Stimulated activated CD8-positive, alpha-beta memory T cell treated with anti-CD3 and anti-CD28 coated beads, Interleukin-4, amount 100 ng/mL, for 24 hours (primary cell): ENCODE results near the gene RASGRP1.

Source experiments
- DNase-seq: peaks from one replicate; pipeline ENCODE4 v3.0.0-alpha.2; 2020; ENCODE audit warnings: low read depth

The RASGRP1 gene

DNA sequence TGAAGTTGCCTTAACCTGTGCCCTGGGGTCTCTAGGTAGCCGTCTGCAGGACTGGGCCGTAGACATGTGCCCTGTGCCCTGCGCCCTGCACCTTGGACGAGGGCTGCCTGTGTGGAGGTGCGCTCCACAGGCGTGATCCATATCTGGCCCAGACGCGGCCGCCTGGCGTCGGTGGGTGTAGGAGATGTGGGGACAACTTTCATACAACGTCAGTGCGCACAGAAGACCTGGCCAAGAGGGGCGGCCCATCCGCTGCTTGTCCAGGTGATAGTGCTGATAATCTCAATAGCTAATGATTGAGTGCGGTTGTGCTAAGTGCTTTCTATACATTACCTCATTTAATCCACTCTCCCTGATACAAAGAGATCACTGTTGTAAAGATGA is 665 bp upstream of the RASGRP1 start:
- DNase-seq, result no peak

DNA sequence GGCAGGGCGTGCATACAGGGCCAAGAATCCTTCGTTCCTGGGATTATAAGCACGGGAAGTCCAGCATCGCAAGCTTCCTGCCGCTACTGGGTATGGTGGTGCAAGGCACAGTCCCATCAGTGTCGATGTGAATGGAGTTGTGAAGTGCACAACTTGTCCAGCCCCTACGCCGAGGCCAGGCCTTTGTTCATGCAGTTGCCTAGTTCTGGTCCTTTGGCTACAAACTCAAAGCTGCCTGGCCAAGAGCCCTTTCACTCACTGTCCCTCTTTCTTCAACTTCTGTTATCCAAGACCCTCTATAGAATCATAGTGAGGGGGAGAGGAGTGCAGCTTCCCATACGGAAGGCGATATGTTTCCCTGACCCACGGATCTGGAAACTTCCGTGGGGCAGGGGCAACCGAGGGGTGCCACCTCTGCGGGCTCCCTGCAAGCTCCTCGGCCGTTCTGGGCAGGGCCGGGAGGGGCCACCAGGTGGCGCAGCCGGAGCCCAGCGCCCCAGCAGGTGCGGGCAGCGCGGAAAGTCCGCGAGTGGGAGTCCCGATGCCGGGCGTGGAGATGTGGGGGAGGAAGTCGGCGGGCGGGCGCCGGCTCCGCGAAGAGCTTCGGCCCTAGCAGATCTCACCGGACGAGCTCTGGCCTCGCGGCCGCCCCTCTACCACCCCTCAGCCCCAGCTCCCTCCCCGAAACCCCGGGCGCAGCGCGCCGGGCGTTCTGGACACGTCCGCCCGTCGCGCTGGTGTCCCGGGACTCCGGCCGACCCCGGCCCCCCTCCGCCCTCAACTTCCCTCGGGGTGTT is 693 bp downstream of the RASGRP1 start:
- peak; percentile 82 for DNase-seq

DNA sequence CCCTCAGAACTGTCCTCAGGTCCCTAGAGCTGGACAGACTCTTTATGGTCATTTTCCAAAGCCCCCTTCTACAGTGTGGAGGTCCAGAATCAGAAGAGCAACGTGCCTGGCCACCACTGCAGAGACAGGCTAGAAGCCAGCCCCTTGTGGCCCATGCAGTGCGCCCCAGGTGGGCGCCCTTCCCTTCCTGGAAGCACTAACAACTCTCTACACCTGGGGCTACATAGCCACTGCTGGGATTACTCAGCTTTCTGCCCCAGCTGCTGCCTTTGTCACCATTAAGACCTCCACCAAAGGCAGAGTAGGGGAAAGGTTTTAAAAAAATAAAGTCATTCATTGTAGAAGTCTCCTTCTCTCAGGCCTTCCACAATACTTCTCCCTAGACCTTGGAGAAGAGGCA is 2.3 kb downstream of the RASGRP1 start:
- DNase-seq, result no peak

DNA sequence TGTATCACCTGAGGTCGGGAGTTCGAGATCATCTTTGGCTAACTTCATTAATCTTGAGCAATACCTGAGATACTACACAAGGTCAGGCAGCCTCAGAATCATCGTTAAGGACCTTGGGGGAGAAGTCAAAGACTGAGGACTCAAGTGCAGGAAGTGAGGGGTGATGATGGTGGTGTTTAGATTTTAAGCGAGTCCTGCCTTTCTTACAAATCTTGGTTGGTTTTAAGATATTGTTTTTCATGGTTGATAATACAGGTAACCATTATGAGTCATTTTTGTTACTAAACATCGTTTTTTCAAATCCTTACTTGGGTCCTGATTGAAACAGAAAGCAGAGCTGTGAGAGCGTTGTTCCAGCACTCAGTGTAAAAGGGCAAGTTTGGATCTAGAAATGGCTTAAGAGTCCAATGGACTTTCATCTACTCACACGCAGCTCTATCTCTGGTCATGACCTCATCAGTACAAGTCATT is 4.1 kb downstream of the RASGRP1 start:
- no peak for DNase-seq

DNA sequence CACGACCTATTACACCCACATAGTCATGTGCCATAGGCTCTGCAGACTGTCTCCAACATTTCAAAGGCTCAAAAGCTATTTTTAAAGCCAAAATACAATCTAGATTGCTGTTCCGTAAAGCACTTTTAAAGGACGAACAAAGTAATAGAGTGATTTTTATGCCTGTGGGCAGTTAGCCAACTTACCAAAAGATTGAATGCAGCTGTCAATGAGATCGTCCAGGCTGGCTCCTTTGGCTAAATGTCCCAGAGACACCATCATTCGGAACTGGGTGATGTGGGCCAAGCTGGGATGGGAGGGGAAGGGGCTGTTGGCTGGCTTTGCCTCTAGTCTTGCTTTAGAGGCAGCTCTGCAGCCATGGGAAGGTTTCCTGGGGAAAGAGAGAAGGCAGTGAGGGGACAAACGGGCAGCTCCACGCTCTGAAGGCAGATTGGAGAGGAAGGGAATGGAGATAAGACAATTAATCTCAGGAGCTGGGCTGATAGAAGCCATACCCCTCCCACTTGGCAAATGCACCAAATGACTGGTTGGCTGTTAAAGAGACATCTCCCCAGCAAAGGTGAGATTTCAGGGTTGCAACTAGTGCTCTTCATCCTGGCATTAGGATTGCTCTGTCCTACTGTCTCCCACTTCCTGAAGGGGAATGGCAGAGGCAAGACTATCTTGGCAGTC is 4.8 kb downstream of the RASGRP1 start:
- DNase-seq, result no peak

DNA sequence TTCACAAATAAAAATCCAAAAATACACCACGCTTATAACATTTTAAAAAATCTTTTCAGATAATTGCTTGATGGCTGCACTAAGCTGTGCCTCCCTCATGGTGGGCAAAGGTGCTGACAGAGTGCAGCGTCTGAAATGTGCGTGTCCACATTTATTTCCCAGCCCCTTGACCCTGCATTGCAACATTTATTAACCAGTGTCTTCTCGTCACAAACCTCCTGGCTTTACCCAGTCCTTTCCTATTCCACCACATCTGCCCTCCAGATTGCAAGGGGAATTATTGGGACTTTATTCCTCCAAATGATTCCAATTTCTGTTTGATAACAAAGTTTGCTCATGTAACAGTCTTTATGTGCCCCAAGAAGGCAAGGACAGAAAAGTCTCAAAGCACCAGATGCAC is 5.5 kb downstream of the RASGRP1 start:
- DNase-seq, result no peak

DNA sequence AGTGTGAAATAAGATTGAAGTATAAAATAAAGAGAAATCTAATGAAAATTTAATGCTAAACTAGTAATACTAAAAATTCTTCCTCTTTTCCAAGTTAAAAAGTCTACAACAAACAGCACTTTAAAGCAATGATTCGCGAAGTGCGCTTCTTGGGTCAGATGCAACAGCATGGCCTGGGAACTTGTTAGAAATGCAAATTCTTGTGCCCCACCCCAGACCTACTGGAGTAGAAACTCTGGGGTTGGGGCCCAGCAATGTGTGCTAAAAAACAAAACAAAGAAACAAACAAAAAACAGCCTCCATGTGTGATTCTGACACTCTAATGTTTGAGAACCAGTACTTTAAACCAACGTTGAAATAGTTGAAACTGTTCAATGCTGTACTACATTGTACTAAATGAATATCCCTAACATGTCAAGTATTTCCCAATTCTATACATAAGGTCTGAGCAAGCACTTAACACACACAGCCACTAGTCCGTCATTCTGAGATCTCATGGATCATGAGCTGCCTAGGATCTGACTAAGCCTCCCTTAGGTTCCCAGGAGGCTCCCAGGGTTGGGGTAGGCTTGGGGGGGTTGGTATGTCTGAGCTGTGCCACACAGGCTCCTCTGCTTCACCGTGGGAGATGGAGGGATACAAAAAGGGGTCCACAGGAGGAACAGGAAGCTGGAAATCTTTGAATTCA is 6.1 kb downstream of the RASGRP1 start:
- no peak for DNase-seq

DNA sequence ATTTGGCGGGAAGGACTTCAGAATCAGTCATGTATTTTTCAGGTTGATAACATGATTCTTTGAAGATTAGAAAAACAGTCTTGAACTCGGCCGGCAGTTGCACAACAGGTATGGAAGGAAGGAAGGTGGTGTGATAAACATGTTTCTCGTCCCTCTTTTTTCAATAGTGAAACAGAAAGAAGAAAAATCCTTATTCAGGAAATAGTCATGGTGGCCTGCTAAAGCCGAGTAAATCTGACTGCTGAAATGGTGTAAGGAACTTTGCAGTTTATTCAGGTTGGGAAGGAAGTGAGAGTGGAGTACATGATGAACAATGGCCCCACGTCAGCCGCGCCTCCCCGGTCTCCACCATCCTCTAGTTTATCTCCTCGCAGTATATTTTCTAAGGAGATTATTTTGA is 6.7 kb downstream of the RASGRP1 start:
- DNase-seq, result no peak

DNA sequence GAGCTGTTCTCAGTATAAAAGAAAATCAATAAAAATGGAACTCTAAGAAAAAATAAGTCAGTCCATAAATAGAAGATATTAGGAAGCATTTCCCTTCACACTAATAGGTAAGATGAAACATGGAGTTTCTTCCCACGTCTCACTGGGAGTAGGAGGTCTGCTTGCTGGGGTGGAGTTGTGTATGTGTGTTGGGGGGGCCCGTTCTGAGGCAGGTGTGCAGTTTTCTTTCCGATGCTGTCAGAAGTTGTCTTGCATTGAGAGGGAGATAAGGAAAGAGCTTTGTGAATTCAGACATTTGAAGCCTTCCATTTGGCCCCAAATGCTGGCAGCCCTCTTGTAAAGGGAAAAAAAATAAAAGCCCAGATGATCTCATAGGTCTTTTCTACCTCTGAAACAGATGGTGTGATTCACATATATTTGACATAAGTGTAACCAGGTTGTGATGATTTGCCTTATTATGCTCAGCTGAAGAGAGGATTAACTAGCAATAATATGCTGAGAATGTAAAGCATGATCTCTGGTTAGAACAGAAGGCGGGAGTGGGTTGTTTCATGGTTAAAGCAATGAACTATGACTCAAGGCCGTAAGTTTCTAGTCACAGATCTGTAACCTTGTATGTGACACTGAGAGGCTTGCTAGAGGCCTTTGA is 8.8 kb downstream of the RASGRP1 start:
- no peak for DNase-seq

DNA sequence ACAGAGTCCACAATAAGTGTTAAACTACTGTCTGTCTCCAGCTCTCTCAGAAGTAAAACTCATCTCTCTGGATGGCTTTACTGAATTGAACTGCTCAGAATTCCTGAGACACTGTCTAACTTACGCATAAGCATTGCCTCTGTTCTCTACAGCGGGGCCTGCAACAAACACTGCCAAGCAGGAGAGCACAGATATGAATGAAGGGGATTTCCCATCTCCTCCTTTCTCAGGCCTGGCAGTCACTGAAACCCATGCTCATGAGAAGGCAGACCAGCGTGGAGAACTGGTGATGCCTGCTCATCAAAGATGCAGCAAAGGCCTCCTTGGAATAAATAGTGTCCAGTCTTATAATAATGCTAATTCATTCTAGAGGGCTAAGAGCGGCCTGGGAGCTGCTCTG is 10.3 kb downstream of the RASGRP1 start:
- DNase-seq, result no peak

DNA sequence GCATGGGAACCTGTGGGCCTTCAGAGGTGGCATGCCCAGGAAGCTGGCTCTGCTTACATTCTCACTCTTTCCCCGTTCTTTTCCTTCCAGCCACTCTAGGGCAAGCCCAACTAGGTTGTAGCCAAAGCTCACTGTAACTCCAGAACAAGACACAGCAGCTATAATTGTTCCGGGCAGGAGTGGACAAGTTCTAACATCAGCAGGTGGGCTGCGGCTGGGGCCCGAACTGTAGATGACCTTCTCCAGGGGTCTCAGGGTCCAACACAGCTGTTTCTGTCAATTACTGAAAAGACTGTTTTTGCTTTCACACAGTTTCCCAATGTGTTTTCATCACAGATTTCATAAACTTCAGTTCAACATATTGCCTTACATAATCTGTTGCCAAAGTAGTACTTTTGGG is 11.5 kb downstream of the RASGRP1 start:
- no peak for DNase-seq

DNA sequence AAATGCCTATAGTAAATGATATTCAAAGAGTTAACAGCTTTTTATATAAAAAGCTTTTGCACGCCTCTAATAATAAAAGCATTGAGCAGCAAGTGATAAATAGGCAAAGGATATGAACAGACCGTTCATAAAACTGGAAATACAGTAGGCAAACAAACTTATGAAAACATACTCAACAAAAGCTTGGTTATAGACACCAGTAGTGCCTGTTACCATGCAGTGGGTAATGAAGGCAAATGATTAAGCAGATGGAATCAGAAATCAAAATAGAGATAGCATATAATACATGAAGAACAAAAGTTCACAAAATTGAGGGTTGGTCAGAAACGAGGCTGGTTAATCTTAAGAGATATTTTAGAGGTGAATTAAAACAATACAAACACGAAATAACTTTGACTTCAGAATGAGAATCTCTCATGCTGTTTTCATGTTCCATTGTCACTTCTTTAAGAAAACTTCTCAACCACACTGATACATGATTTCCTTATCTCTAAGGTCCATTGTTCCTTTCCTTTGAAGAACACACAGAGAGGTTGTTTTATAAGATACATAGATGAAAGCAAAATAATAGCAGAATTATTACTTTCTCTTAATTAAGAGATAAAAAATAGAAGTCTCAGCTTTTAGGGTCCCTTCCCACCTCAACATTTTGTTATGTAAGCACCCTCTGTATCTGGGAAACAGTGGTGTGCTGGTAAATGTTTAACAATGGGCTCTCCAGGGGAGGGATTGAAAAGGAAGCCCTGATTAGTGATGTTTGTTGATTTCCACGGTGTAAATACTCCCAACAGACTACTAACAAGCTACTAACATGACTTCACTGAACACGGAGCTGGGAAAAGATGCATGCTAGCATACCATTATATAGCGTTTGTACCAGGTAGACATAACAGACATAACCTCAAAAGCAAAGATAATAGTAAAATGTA is 12.6 kb downstream of the RASGRP1 start:
- DNase-seq, result no peak

DNA sequence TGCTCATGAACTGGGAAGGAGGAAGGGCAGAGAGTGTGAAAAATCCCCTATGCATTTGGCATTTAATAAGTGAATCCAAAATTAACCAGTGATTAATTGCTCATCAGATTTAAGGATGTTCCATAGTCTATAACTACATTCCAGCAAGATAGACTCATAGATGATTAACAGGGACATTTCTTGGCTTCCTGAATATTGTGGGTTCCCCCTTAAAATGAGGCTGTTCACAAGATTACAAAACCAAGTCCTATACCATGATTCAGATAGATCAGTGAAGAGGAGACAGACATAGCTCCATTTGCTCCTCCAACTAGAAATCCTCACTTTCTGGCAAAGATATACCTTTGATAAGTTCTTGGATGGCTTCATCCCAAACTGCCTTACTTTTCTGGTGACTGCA is 15.4 kb downstream of the RASGRP1 start:
- DNase-seq, result no peak

DNA sequence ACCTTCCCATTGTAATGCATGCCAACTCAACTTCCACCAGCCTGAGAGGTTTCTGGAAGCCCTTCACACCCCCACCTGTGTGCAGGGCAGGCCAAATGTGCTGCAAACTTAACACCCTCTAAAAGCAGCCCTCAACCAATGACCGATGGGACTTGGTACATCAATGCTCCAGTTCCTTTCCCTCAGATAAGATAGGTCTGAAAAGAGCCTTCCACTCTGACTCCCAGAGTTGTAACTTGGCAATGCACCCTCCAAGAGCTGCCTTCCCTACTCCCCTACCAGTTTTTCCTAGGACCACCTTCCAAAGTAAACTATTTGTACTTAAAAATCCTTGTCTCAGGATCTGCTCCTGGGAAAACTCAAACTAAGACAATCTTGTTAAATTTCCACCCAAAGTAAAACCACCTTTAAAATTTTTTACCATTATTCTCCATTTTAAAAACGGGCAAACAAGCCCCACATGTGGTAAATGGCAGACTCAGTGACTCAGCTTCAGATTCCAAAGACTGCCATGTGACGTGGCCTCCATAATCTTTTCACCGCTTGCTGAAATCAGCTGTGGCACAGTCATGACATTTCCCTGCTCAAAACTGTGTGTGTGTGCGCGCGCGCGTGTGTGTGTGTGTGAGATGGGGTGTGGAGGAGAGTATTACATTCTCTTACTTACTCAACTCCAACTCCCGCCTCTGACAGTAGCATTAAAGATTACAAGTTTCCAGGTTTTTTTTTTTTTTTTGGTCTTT is 17.2 kb downstream of the RASGRP1 start:
- no peak for DNase-seq

DNA sequence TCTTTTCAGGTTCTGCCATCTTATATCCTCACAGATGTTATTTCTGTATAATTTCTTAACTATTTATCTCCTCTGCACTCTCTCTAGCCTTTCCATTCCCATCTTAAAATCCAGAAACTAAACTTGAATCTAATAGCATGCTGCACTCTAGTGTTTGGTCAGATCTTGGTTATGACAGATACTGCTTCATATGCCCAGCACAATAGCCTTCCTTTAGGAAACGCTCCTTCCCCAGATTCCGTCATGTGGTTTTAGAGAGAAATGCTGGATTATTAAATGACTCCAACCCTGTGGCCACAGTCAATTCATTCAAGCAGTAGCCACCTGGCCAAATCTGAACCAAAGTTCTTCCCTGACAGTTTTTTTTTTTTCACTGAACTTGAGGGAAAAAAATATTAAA is 19.4 kb downstream of the RASGRP1 start:
- no peak for DNase-seq

DNA sequence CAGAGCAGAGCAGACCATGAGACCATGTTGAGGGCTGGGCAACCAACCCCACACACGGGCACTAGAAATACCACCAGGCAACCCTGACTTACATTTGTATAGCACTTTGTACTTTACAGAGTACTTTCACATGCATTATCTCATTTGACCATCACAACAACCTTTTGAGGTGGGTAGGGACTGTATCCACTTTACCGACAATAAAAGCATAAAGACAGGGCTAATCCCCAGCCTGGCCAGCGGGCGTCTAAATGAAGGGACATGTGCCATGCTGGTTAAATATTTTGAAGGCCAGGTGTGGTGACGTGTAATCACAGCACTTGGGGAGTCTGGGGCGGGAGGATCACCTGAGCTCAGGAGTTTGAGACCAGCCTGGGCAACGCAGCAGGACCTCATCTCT is 23.6 kb downstream of the RASGRP1 start:
- no peak for DNase-seq

DNA sequence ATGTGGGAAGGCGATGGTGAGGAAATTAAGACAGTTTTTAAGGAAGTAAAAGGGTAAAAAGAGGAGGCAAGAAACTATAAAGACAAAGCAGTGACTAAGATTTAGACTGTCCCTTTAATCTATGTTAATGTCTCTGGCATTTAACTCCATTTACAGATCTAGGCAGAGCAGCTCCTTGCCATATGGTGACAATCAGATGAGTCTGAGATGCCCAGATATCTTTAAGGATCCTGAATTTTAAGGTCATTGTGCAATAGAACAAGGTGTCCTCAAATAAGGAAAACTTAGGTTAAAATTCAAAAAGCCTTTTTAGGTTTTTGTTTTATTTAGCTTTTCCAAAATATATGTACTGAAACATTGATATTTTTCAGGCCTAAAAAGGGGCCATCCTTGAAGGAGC is 24.1 kb downstream of the RASGRP1 start:
- DNase-seq, result no peak

DNA sequence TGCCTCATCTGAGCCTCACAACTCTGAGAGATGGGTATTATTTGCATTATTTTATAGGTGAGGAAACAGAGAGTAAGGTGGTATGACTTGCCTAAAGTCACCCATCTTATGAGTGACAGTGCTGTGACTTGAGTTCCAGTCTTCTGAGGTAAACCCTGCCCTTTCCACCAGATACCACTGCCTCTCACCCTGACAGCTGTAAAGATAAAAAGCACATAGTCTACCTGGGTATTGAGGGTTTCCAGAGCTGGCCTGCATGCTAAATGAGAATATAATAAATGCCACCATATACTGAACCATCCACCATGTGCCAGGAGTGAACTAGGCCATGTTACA is 25.6 kb downstream of the RASGRP1 start:
- no peak for DNase-seq

DNA sequence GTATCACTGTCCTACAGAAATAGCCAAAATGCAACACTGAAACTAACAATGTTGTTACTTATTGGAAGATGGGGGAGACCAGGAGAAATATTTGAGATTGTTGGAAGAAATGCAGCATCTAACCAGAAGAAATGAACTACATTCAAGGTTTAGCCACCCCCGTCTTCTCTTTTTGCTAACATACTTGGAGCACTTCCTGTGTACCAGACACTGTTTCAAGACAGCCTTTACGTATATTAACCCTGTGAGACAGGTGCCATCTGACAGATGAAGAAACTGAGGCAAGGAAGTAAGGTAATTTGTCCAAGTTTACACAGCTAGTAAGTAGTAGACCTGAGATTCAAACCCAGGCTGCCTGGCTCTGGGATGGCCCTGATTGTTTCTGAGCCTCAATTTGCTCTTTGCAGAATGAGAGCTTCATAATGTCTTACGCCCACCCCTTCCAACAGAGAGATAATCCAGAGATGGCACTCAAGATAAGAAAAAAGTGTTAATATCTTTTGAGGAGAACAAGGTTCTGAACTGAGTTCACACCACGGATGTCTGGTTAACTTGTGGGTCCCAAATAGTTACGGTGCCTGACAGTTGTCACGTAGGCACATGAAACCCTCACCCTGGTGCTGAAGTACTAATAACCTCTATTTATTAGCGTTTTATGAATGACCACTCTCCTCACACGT is 26.1 kb downstream of the RASGRP1 start:
- DNase-seq, result no peak

DNA sequence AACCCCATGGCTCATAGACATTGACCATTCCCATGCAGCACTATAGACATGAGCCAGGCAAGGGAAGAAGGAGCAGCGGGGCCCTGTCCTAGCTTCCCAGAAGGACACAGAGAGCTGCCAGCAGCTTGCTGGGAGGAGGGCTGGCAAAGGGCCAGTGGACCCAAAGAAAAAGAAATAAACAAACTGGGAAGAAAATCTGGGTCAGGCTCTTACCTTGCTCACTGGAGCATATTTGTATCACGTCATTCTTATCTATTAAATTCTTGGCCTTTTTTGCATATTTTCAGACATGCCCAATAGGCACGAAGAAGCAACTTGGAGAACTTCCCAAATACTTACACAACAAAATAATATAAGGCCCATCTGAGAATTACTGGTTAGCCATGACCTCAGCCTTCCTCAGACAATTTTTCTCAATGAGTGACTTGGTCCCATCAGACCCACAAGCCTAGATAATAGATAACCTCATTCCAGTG is 28.4 kb downstream of the RASGRP1 start:
- DNase-seq, result no peak
